Mucosa of descending colon (tissue), 3 donors: Measurements from ENCODE around the gene RPLP2. TPM values are rescaled to one million over a fixed set of nuclear protein-coding genes. Genes with fewer than 3 reads are reported as not detected.

ENCODE experiments used
- ATAC-seq: fragments of 200-7000 bp; cut with Tn5 transposase; one replicate; pipeline ENCODE4 v1.9.1; 2020; ENCODE audit warnings: mild to moderate bottlenecking, moderate library complexity
- DNase-seq, 3 donors: peaks; one replicate each; pipeline ENCODE4 v3.0.0-alpha.2; 2020
- H3K36me3 ChIP-seq: fragments of 200-600 bp; one replicate; pipeline ENCODE4 v1.8.0; 2021; ENCODE audit warnings: low read depth, mild to moderate bottlenecking
- H3K4me1 ChIP-seq: fragments of 200-600 bp; one replicate; pipeline ENCODE4 v1.8.0; 2021; ENCODE audit warnings: low read depth, mild to moderate bottlenecking
- H3K4me3 ChIP-seq: fragments of 200-600 bp; one replicate; pipeline ENCODE4 v1.8.0; 2021; ENCODE audit warnings: mild to moderate bottlenecking
- H3K9me3 ChIP-seq: fragments of 200-600 bp; one replicate; pipeline ENCODE4 v1.8.0; 2021; ENCODE audit warnings: mild to moderate bottlenecking
- CTCF ChIP-seq: fragments of 200-600 bp; IDR thresholded peaks from one replicate; pipeline ENCODE4 v1.8.0; 2022; ENCODE audit warnings: antibody characterized with exemption, mild to moderate bottlenecking
- intact Hi-C, 2 donors: fragments of 100-400 bp; cut with DNase I in 1 of 2; cut with micrococcal nuclease in 1 of 2; formaldehyde crosslinking; loops; one replicate each; pipeline versions ENCODE4 v1.11.0 to v1.11.1; 2022; cut with DNase I, micrococcal nuclease
- total RNA-seq, 3 donors: library from RNA; stranded (reverse); fragmentation: NEBNext Ultra II Directional in 2 of 3; extraction: Animal tissue kit (Norgen Biotek cat#: 25700) in 2 of 3; gene quantifications; one replicate each; pipeline versions ENCODE4 v1.2.1 to v1.2.4, GENCODE V29; 2021 to 2023
- donor health status: DM: no; HTN: no; CAD: no; lungs with moderate emphysema.
- donor health status: DM: no; HTN: no; CAD: no.
- donor health status: DM: no; HTN: yes; CAD: no.

RPLP2 gene
- total RNA-seq, 3 donors from 2014 or later, result 1,532 to 1,798 (median 1,652) TPM

- H3K4me1 ChIP-seq, result peaks cover 23% of the 10 kb centered on the region
- DNase-seq (peak in 1 of 3 donors; percentile 45), ATAC-seq (no peak)
- TF ChIP-seq CTCF, result no peak
- intact Hi-C loops, result no loop called here
- no peak overlapping the region for H3K4me3 ChIP-seq
- no peaks in the 10 kb centered on the region for H3K9me3 ChIP-seq
- no peaks in the 10 kb centered on the region for H3K36me3 ChIP-seq
Observed at GRCh38 chr11:774873-775592, 34.7 kb upstream of the RPLP2 start.

GRCh38 chr11:776263-776560 lies 33.6 kb upstream of the RPLP2 start:
- intact Hi-C loops, result no loop called here
- DNase-seq (no peak), ATAC-seq (no peak)
- H3K9me3 ChIP-seq, result no peaks in the 10 kb centered on the region
- peaks cover 23% of the 10 kb centered on the region for H3K4me1 ChIP-seq
- no peaks in the 10 kb centered on the region for H3K36me3 ChIP-seq
- H3K4me3 ChIP-seq, result no peak overlapping the region
- no peak for TF ChIP-seq CTCF

GRCh38 chr11:776561-777287 lies 33.0 kb upstream of the RPLP2 start:
- DNase-seq (peak; percentile 36 to 69 (median 67)), ATAC-seq (peak; percentile 59)
- Histone ChIP-seq H3K36me3 (no peaks in the 10 kb centered on the region), H3K4me1 (peaks cover 23% of the 10 kb centered on the region), H3K9me3 (no peaks in the 10 kb centered on the region), H3K4me3 (peak overlapping the region; percentile 80)
- intact Hi-C loops, result no loop called here
- TF ChIP-seq CTCF, result no peak

- DNase-seq (peak; percentile 94 to 97 (median 95)), ATAC-seq (peak; percentile 94)
- intact Hi-C loops, result no loop called here
- H3K4me1 ChIP-seq, result peaks cover 23% of the 10 kb centered on the region
- peak within 1 kb of the TSS; percentile 80 for H3K4me3 ChIP-seq
- H3K36me3 ChIP-seq, result no peaks in the 10 kb centered on the region
- TF ChIP-seq CTCF, result no peak
- no peaks in the 10 kb centered on the region for H3K9me3 ChIP-seq
Observed at GRCh38 chr11:777288-778255, 32.2 kb upstream of the RPLP2 start, which contains the start of gene GATD1. GATD1 (minus strand) TSS chr11:777487; CDS start chr11:777462, 25 bp downstream.
